GM06990 (cell line): ENCODE measurements around the gene FKBP2.

Experiments
- DNase-seq: peaks from one replicate; pipeline ENCODE4 v3.0.0-alpha.2; 2011; ENCODE audit not compliant: insufficient read length; ENCODE audit errors: extremely low read depth
- H3K27me3 ChIP-seq: replicated peaks from 2 replicates; pipeline ENCODE4 v1.6.0; 2011; ENCODE audit warnings: low read length; ENCODE audit not compliant: control insufficient read depth, insufficient read depth
- H3K36me3 ChIP-seq: 2 replicates; pipeline ENCODE4 v1.5.1; 2011; ENCODE audit warnings: low read length; ENCODE audit not compliant: control insufficient read depth, insufficient read depth
- H3K4me3 ChIP-seq: replicated peaks from 2 replicates; pipeline ENCODE4 v1.5.1; 2011; ENCODE audit warnings: low read depth, mild to moderate bottlenecking, control low read depth, low read length
- CTCF ChIP-seq: IDR thresholded peaks from 2 replicates; pipeline ENCODE4 v1.5.1; 2011; ENCODE audit warnings: low read length, control low read depth, mild to moderate bottlenecking, inconsistent platforms; ENCODE audit not compliant: insufficient read depth, poor library complexity, severe bottlenecking

The FKBP2 gene

GRCh38 chr11:64229744-64230170 is 11.1 kb upstream of the FKBP2 start:
- no peak for DNase-seq
- Histone ChIP-seq H3K27me3 (no peaks in the 10 kb centered on the region), H3K36me3 (peaks cover under 1% of the 10 kb centered on the region), H3K4me3 (peak overlapping the region; percentile 79)
- TF ChIP-seq CTCF = no peak

GRCh38 chr11:64230171-64230984 is 10.5 kb upstream of the FKBP2 start, which contains the start of gene DNAJC4:
Gene DNAJC4, plus strand, starts transcription at chr11:64230548. Its CDS starts 307 bp downstream, at chr11:64230855.
- no peaks in the 10 kb centered on the region for H3K27me3 ChIP-seq
- H3K36me3 ChIP-seq = no peaks in the 10 kb centered on the region; the same call in none of the 2 replicates
- H3K4me3 ChIP-seq = peak within 1 kb of the TSS; percentile 79
- DNase-seq = peak; percentile 90
- no peak for TF ChIP-seq CTCF

GRCh38 chr11:64230985-64231365 is 9.9 kb upstream of the FKBP2 start:
- no peak for DNase-seq
- Histone ChIP-seq H3K36me3 (no peaks in the 10 kb centered on the region; the same call in none of the 2 replicates), H3K4me3 (peak overlapping the region; percentile 79), H3K27me3 (no peaks in the 10 kb centered on the region)
- no peak for TF ChIP-seq CTCF

GRCh38 chr11:64231546-64231945 is 9.3 kb upstream of the FKBP2 start:
- no peaks in the 10 kb centered on the region for H3K27me3 ChIP-seq
- DNase-seq = no peak
- TF ChIP-seq CTCF = no peak
- H3K4me3 ChIP-seq = no peak overlapping the region
- H3K36me3 ChIP-seq = no peaks in the 10 kb centered on the region; the same call in none of the 2 replicates

GRCh38 chr11:64232182-64232966 is 8.5 kb upstream of the FKBP2 start:
- Histone ChIP-seq H3K4me3 (no peak overlapping the region), H3K27me3 (no peaks in the 10 kb centered on the region), H3K36me3 (no peaks in the 10 kb centered on the region; the same call in none of the 2 replicates)
- no peak for DNase-seq
- TF ChIP-seq CTCF = no peak
